K562 (cell line): ENCODE measurements around the gene CDKL1. TPM values are rescaled to one million over a fixed set of nuclear protein-coding genes. Genes with fewer than 3 reads are reported as not detected.

Experiments used
- ATAC-seq: fragments of 200-7000 bp; cut with Tn5 transposase; 3 replicates; pipeline ENCODE4 v1.9.1; 2020; ENCODE audit warnings: moderate library complexity
- BruUV-seq: library from RNA; stranded (reverse); fragments of 400-500 nt; replicated peaks from 2 replicates; lab custom pipeline; 2021; lab: Mats Ljungman, UMichigan
- CTCF ChIA-PET: fragments of 300-600 bp; formaldehyde crosslinking; extraction: SDS; loops from one replicate; lab custom pipeline; 2021; ENCODE audit warnings: low intra/inter-chr PET ratio; lab: Yijun Ruan, JAX
- POLR2A ChIA-PET: fragments of 300-600, 350-650 bp; sonication (Branson Sonifier 250); formaldehyde crosslinking; extraction: SDS; loops from one replicate; lab custom pipeline; 2021; ENCODE audit warnings: antibody characterized with exemption, inconsistent platforms; lab: Yijun Ruan, JAX
- DNase-seq, 4 experiments: peaks; one replicate each; pipeline versions ENCODE4 v3.0.0 to v3.0.0-alpha.2; 2011 to 2018; ENCODE audit warnings: low spot score in 3 of 4, mixed read lengths in 3 of 4; ENCODE audit errors: extremely low read depth in 1 of 4
- FAIRE-seq: peaks from 2 replicates; lab custom pipeline; 2011; peaks lifted over from hg19 to GRCh38; lab: Jason Lieb, UNC
- H2AFZ ChIP-seq: 2 replicates; pipeline ENCODE4 v1.6.0; 2011; ENCODE audit warnings: low read depth, low read length, control low read depth, inconsistent platforms
- H3K27ac ChIP-seq: fragments of 200-600 bp; 3 replicates; pipeline ENCODE4 v1.8.0; 2011; ENCODE audit warnings: low read depth, mild to moderate bottlenecking, control low read depth, inconsistent platforms, low read length, moderate library complexity, mixed read lengths; ENCODE audit errors: extremely low read depth
- H3K27me3 ChIP-seq, 2 experiments: fragments of 300-600 bp in 1 of 2; 2 replicates in 1 of 2; 3 replicates in 1 of 2; pipeline versions ENCODE4 v1.6.0 to v1.8.0; 2011; ENCODE audit warnings: inconsistent platforms in 2 of 2, low read length in 2 of 2, mild to moderate bottlenecking in 1 of 2, mixed read lengths in 1 of 2, moderate library complexity in 1 of 2; ENCODE audit not compliant: control insufficient read depth in 2 of 2, insufficient read depth in 2 of 2
- H3K36me3 ChIP-seq: fragments of 300-600 bp; 3 replicates; pipeline ENCODE4 v1.8.0; 2011; ENCODE audit warnings: mild to moderate bottlenecking, low read length, inconsistent platforms; ENCODE audit not compliant: control insufficient read depth, insufficient read depth
- H3K4me1 ChIP-seq, 2 experiments: fragments of 200-600 bp in 1 of 2; replicated peaks in 1 of 2; 2 replicates in 1 of 2; 3 replicates in 1 of 2; pipeline versions ENCODE4 v1.5.1 to v1.8.0; 2011; ENCODE audit warnings: inconsistent platforms in 2 of 2, low read length in 2 of 2, mild to moderate bottlenecking in 1 of 2, mixed read lengths in 1 of 2, moderate library complexity in 1 of 2; ENCODE audit not compliant: control insufficient read depth in 2 of 2, insufficient read depth in 2 of 2
- H3K4me2 ChIP-seq: 2 replicates; pipeline ENCODE4 v1.6.1; 2011; ENCODE audit warnings: low read length, control low read depth, inconsistent platforms, mixed read lengths; ENCODE audit not compliant: insufficient read depth
- H3K4me3 ChIP-seq: fragments of 200-600 bp; sonication (generic), shearing (Covaris generic); 2 replicates; pipeline ENCODE4 v1.5.1; 2016; ENCODE audit warnings: control low read depth, inconsistent platforms
- H3K79me2 ChIP-seq: fragments of 200-600 bp; 3 replicates; pipeline ENCODE4 v1.8.0; 2011; ENCODE audit warnings: low read length, inconsistent platforms; ENCODE audit not compliant: control insufficient read depth, insufficient read depth
- H3K9ac ChIP-seq, 2 experiments: 2 replicates each; pipeline versions ENCODE4 v1.6.0 to v1.6.1; 2011; ENCODE audit warnings: low read depth in 2 of 2, low read length in 2 of 2, control low read depth in 1 of 2, inconsistent platforms in 1 of 2, mild to moderate bottlenecking in 1 of 2, mixed read lengths in 1 of 2; ENCODE audit not compliant: insufficient read depth in 1 of 2
- H3K9me1 ChIP-seq: one replicate; pipeline ENCODE4 v1.6.0; 2011; ENCODE audit warnings: inconsistent platforms, mild to moderate bottlenecking, low read length, moderate library complexity; ENCODE audit not compliant: control insufficient read depth, insufficient read depth
- H3K9me3 ChIP-seq: replicated peaks from 2 replicates; pipeline ENCODE4 v1.5.1; 2011; ENCODE audit warnings: low read depth, low read length, inconsistent platforms; ENCODE audit not compliant: control insufficient read depth, insufficient read depth
- H4K20me1 ChIP-seq: replicated peaks from 2 replicates; pipeline ENCODE4 v1.6.1; 2011; ENCODE audit warnings: low read length, inconsistent platforms, mixed read lengths; ENCODE audit not compliant: control insufficient read depth, insufficient read depth
- EP400 ChIP-seq: fragments of 450-650 bp; IDR thresholded peaks from 2 replicates; pipeline ENCODE4 v1.6.1; 2017; ENCODE audit warnings: antibody characterized with exemption, mild to moderate bottlenecking, moderate library complexity
- HCFC1 ChIP-seq: IDR thresholded peaks from 2 replicates; pipeline ENCODE4 v1.6.1; 2012; ENCODE audit warnings: low read depth, low read length, improper control_type of control experiment
- HNRNPL ChIP-seq: fragments of 200-400 bp; formaldehyde crosslinking; IDR thresholded peaks from 2 replicates; pipeline ENCODE4 v1.6.1; 2017; ENCODE audit warnings: low read depth, mild to moderate bottlenecking, low read length
- IRF9 ChIP-seq: fragments of 450-650 bp; IDR thresholded peaks from 2 replicates; pipeline ENCODE4 v1.6.1; 2016; ENCODE audit warnings: missing biosample characterization, missing genetic modification characterization
- KAT8 ChIP-seq: fragments of 450-650 bp; IDR thresholded peaks from 2 replicates; pipeline ENCODE4 v1.6.1; 2016; ENCODE audit warnings: low read depth, mild to moderate bottlenecking
- ZKSCAN1 ChIP-seq: fragments of 150-350 bp; IDR thresholded peaks from 2 replicates; pipeline ENCODE4 v1.6.1; 2016; ENCODE audit warnings: low read depth, low read length
- ZNF224 ChIP-seq: sonication (generic); formaldehyde crosslinking; IDR thresholded peaks from 2 replicates; pipeline ENCODE4 v1.8.0; 2022; ENCODE audit warnings: mild to moderate bottlenecking, missing genetic modification reagents
- WGBS: fragments of 100-300 bp; shearing (Covaris generic); methylation state at CpG from one replicate; pipeline ENCODE4 v1.1.6; 2016; ENCODE audit warnings: low coverage, mixed read lengths; ENCODE audit not compliant: insufficient coverage; ENCODE audit errors: missing lambda C conversion rate; 5-methylcytosine and 5-hydroxymethylcytosine counted together
- in situ Hi-C: fragments of 300-500 bp; cut with MboI; formaldehyde crosslinking; loops from 4 replicates; pipeline ENCODE4 v1.15.0; 2018; ENCODE audit warnings: inconsistent platforms, mixed read lengths
- intact Hi-C: fragments of 100-400 bp; cut with micrococcal nuclease; formaldehyde crosslinking; loops from 2 replicates; pipeline ENCODE4 v1.14.2; 2022
- polyA plus RNA-seq, 8 experiments: library from polyadenylated mRNA; depleted of rRNA in 4 of 8; stranded (reverse) in 5 of 8; unstranded in 3 of 8; fragments of >200 nt; fragmentation: Nextera tagmentation in 2 of 8; fragmentation: Illumina TruSeq in 1 of 8; extraction: Ambion mirVana in 2 of 8; extraction: Trizol in 1 of 8; gene quantifications; 2 replicates each; pipeline versions ENCODE4 v1.2.1 to v1.2.3, GENCODE V29; 2011 to 2014; ENCODE audit warnings: inconsistent platforms in 1 of 8, missing spikeins in 1 of 8
- total RNA-seq, 7 experiments: library from RNA; depleted of rRNA in 6 of 7; stranded (reverse); fragments of >200 nt in 6 of 7; fragmentation: Illumina TruSeq in 2 of 7; extraction: Trizol in 2 of 7; gene quantifications; 2 replicates each; pipeline versions ENCODE4 v1.2.1 to v1.2.3, GENCODE V29; 2011 to 2021; ENCODE audit warnings: low replicate concordance in 1 of 7

Gene CDKL1
- total and polyA plus RNA-seq, 9 of the 15 experiments (the other 6 are each of a cell fraction or from before 2014, with no cell fraction given), result 2.3 to 35.0 (median 7.5) TPM

GRCh38 chr14:50377550-50378085 lies 19.1 kb downstream of the CDKL1 start:
- Histone ChIP-seq H3K9ac (no peak overlapping the region), H4K20me1 (0 out of 2 replicates have a peak, but pooled peaks cover 3% of the 10 kb centered on the region), H3K4me1 (no peaks in the 10 kb centered on the region), H3K4me2 (no peak overlapping the region), H3K79me2 (no peaks in the 10 kb centered on the region), H2AFZ (no peak overlapping the region), H3K4me3 (no peak overlapping the region), H3K27me3 (no peaks in the 10 kb centered on the region), H3K9me3 (no peaks in the 10 kb centered on the region), H3K36me3 (peaks cover 8% of the 10 kb centered on the region; the same call in 1 of the 3 replicates), H3K27ac (no peak overlapping the region), H3K9me1 (no peaks in the 10 kb centered on the region)
- ATAC-seq, result no peak
- ChIA-PET CTCF (no interaction called here), POLR2A (interaction anchor here (0.7 to 1.3 kb wide), 2 partner anchors 12 to 16 kb away, joined by 3 to 4 read pairs; no protein-coding TSS in a partner anchor)
- 49% methylated on average over 4 of the region's 4 CpGs for WGBS
- intact Hi-C loops (no loop called here), in situ Hi-C loops (no loop called here)
- DNase-seq, result no peak
- no peak for FAIRE-seq
- TF ChIP-seq KAT8, result no peak
- TF ChIP-seq ZNF224, result no peak
- TF ChIP-seq ZKSCAN1, result no peak
- TF ChIP-seq IRF9 (tag), result no peak
- TF ChIP-seq HNRNPL, result no peak
- no peak for TF ChIP-seq EP400
- TF ChIP-seq HCFC1, result no peak
- BruUV-seq, result no TSS peak
